ENCODE results near the gene PCDHA13. TPM values are rescaled to one million over a fixed set of nuclear protein-coding genes. Genes with fewer than 3 reads are reported as not detected.
A peak's percentile ranks its signal among the peaks of the same experiment; 100 is the strongest.

The PCDHA13 gene
- total RNA-seq, 1 experiment from 2014 or later: 1.0 TPM

DNA sequence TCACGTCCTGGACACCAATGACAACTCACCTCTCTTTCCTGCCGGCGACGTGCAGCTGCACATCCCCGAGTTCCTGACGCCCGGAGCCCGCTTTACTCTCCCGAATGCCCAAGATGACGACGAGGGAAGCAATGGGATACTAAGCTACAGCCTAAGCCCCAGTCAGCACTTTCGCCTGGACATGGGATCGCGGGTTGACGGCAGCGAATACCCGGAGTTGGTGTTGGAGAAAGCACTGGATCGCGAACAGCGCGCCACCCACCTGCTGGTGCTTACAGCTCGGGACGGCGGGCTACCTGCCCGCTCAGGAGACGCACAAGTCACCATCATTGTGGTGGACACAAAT, 45.3 kb downstream of the PCDHA13 start:
- no peak overlapping the region for H2BK15ac ChIP-seq (ENCODE audit: low read depth, low read length)
- H4K8ac ChIP-seq (replicated peaks; ENCODE audit: insufficient read length, low read depth, low read length): no peak overlapping the region
- no peak overlapping the region for H3K56ac ChIP-seq (ENCODE audit: insufficient read length, low read depth, low read length)
- TF ChIP-seq, protein P1, sequence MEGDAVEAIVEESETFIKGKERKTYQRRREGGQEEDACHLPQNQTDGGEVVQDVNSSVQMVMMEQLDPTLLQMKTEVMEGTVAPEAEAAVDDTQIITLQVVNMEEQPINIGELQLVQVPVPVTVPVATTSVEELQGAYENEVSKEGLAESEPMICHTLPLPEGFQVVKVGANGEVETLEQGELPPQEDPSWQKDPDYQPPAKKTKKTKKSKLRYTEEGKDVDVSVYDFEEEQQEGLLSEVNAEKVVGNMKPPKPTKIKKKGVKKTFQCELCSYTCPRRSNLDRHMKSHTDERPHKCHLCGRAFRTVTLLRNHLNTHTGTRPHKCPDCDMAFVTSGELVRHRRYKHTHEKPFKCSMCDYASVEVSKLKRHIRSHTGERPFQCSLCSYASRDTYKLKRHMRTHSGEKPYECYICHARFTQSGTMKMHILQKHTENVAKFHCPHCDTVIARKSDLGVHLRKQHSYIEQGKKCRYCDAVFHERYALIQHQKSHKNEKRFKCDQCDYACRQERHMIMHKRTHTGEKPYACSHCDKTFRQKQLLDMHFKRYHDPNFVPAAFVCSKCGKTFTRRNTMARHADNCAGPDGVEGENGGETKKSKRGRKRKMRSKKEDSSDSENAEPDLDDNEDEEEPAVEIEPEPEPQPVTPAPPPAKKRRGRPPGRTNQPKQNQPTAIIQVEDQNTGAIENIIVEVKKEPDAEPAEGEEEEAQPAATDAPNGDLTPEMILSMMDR (conservative IDR thresholded peaks at IDR 0.05): no peak; the same call in 2 of the 3 replicates
- no peak overlapping the region for H3T11ph ChIP-seq (ENCODE audit: low read length)
- no peaks in the 10 kb centered on the region for H3K9me3 ChIP-seq (ENCODE audit: control insufficient read depth, low read depth, low read length)
- H3K9ac ChIP-seq (ENCODE audit: extremely low read depth, insufficient read length, low read length): peak overlapping the region; percentile 15
- Mint-ChIP-seq H3K4me1 (peaks cover 24 to 30% of the 10 kb centered on the region in 2 experiments), H3K27ac (peak overlapping the region in 1 of 3 experiments; percentile 68; a peak in 2 of 7 replicates), H3K36me3 (ENCODE audit: insufficient read depth in 1 of 3, low read depth in 3 of 3) (peaks cover 0 to 5% (median 0%) of the 10 kb centered on the region in 3 experiments; a peak in 1 of 7 replicates), H3K4me3 (peak overlapping the region; percentile 82 to 89), H3K9me3 (no peaks in the 10 kb centered on the region; a peak in 1 of 5 replicates), H3K27me3 (ENCODE audit: low read depth) (peaks cover 40% of the 10 kb centered on the region)
- WGBS (ENCODE audit: extremely low coverage, insufficient read length, low lambda C conversion rate): no CpG with 5 or more reads among the region's 26 CpGs
- peaks cover 15% of the 10 kb centered on the region for H3K23me2 ChIP-seq (ENCODE audit: insufficient read length, low read depth, low read length, poor library complexity, severe bottlenecking)
- no peak overlapping the region for H3K14ac ChIP-seq (ENCODE audit: insufficient read depth, low read length)
- H2AFZ ChIP-seq (ENCODE audit: low read length): no peak overlapping the region
- no peak overlapping the region for H2AK5ac ChIP-seq (ENCODE audit: insufficient read length, low read length)
- peak overlapping the region; percentile 73 for H3K4me2 ChIP-seq (ENCODE audit: insufficient read depth, insufficient read length, low read length)
- no peak overlapping the region for H2BK5ac ChIP-seq (ENCODE audit: insufficient read length, low read length)
- H2BK120ac ChIP-seq (ENCODE audit: low read depth, low read length, poor library complexity, severe bottlenecking): no peak overlapping the region
- no peak overlapping the region for H2BK12ac ChIP-seq (ENCODE audit: insufficient read length, low read depth, low read length)
- H4K5ac ChIP-seq (ENCODE audit: insufficient read length, low read depth, low read length): no peak overlapping the region
- H3K4me1 ChIP-seq (ENCODE audit: insufficient read depth, low read length): no peaks in the 10 kb centered on the region
- no peaks in the 10 kb centered on the region for H3K79me2 ChIP-seq (ENCODE audit: insufficient read depth, low read length)
- H3K79me1 ChIP-seq (ENCODE audit: insufficient read depth, low read depth, low read length, poor library complexity, severe bottlenecking): no peaks in the 10 kb centered on the region
- H3K18ac ChIP-seq (ENCODE audit: insufficient read length, low read depth, low read length): no peak overlapping the region
- no peak overlapping the region for H3K4ac ChIP-seq (ENCODE audit: low read depth, low read length)
- H2BK20ac ChIP-seq (ENCODE audit: low read depth, low read length, poor library complexity, severe bottlenecking): no peak overlapping the region
- H4K20me1 ChIP-seq (ENCODE audit: control insufficient read depth, insufficient read depth, insufficient read length): no peaks in the 10 kb centered on the region
- peak; percentile 61 for DNase-seq
- no peak overlapping the region for H3K23ac ChIP-seq (ENCODE audit: insufficient read length, low read depth, low read length)
- no peaks in the 10 kb centered on the region; the same call in 1 of the 2 replicates for H3K27me3 ChIP-seq (ENCODE audit: insufficient read depth, low read length)
- H4K91ac ChIP-seq (ENCODE audit: insufficient read length, low read depth, low read length): no peak overlapping the region
- no peak overlapping the region for H3K27ac ChIP-seq (ENCODE audit: insufficient read length, low read depth, low read length)

Other genes with a start within 250 kb of the PCDHA13 start
- gene CD14, start 248.9 kb upstream of the PCDHA13 start, total RNA-seq (2021): 0.13 TPM in 1 of 2 replicates, not detected in the other
- 37.3 and 39.3 TPM in 2 replicates for gene TMCO6, start 242.7 kb upstream of the PCDHA13 start, total RNA-seq (2021)
- gene NDUFA2, start 234.5 kb upstream of the PCDHA13 start, total RNA-seq (2021): 84.9 and 86.6 TPM in 2 replicates
- gene IK, start 234.3 kb upstream of the PCDHA13 start, total RNA-seq (2021): 75.2 and 79.3 TPM in 2 replicates
- gene WDR55, start 217.2 kb upstream of the PCDHA13 start, total RNA-seq (2021): 24.7 and 26.6 TPM in 2 replicates
- 2.3 and 2.4 TPM in 2 replicates for gene DND1, start 208.5 kb upstream of the PCDHA13 start, total RNA-seq (2021)
- 70.2 and 76.3 TPM in 2 replicates for gene HARS1, start 190.8 kb upstream of the PCDHA13 start, total RNA-seq (2021)
- gene HARS2, start 190.7 kb upstream of the PCDHA13 start, total RNA-seq (2021): 20.2 and 20.5 TPM in 2 replicates
- gene ZMAT2, start 181.7 kb upstream of the PCDHA13 start, total RNA-seq (2021): 61.0 and 61.8 TPM in 2 replicates
- 0.44 and 0.61 TPM in 2 replicates for gene PCDHA1, start 96.0 kb upstream of the PCDHA13 start, total RNA-seq (2021)
- 0.18 and 0.20 TPM in 2 replicates for gene PCDHA2, start 87.3 kb upstream of the PCDHA13 start, total RNA-seq (2021)
- gene PCDHA3, start 81.1 kb upstream of the PCDHA13 start, total RNA-seq (2021): 0.20 TPM in 1 of 2 replicates, not detected in the other
- gene PCDHA4, start 75.1 kb upstream of the PCDHA13 start, total RNA-seq (2021): 3.5 and 3.9 TPM in 2 replicates
- 0.33 and 0.39 TPM in 2 replicates for gene PCDHA5, start 60.5 kb upstream of the PCDHA13 start, total RNA-seq (2021)
- 4.5 and 4.9 TPM in 2 replicates for gene PCDHA6, start 54.2 kb upstream of the PCDHA13 start, total RNA-seq (2021)
- 0.48 and 0.86 TPM in 2 replicates for gene PCDHA7, start 47.9 kb upstream of the PCDHA13 start, total RNA-seq (2021)
- gene PCDHA8, start 40.9 kb upstream of the PCDHA13 start, total RNA-seq (2021): 0.57 and 0.79 TPM in 2 replicates
- gene PCDHA9, start 33.7 kb upstream of the PCDHA13 start, total RNA-seq (2021): 0.46 and 0.55 TPM in 2 replicates
- 10.4 and 10.7 TPM in 2 replicates for gene PCDHA10, start 26.2 kb upstream of the PCDHA13 start, total RNA-seq (2021)
- 6.3 and 6.6 TPM in 2 replicates for gene PCDHA11, start 13.2 kb upstream of the PCDHA13 start, total RNA-seq (2021)
- gene PCDHA12, start 6.8 kb upstream of the PCDHA13 start, total RNA-seq (2021): 7.1 and 7.2 TPM in 2 replicates
- 8.0 and 8.7 TPM in 2 replicates for gene PCDHAC1, start 44.2 kb downstream of the PCDHA13 start, total RNA-seq (2021)
- 4.8 and 5.4 TPM in 2 replicates for gene PCDHAC2, start 84.4 kb downstream of the PCDHA13 start, total RNA-seq (2021)
- 0.07 and 0.11 TPM in 2 replicates for gene PCDHB1, start 169.2 kb downstream of the PCDHA13 start, total RNA-seq (2021)
- 26.3 and 27.7 TPM in 2 replicates for gene PCDHB2, start 212.5 kb downstream of the PCDHA13 start, total RNA-seq (2021)
- gene PCDHB3, start 218.3 kb downstream of the PCDHA13 start, total RNA-seq (2021): 2.0 and 2.3 TPM in 2 replicates
- 1.3 and 1.6 TPM in 2 replicates for gene PCDHB4, start 239.7 kb downstream of the PCDHA13 start, total RNA-seq (2021)